Measurements from ENCODE around the gene RLN3.
"Not testable (repeated sequence)": the region's sequence is repeated elsewhere in the genome, so short reads cannot be mapped to it uniquely, and the experiment has no call there.

Gene RLN3

DNA sequence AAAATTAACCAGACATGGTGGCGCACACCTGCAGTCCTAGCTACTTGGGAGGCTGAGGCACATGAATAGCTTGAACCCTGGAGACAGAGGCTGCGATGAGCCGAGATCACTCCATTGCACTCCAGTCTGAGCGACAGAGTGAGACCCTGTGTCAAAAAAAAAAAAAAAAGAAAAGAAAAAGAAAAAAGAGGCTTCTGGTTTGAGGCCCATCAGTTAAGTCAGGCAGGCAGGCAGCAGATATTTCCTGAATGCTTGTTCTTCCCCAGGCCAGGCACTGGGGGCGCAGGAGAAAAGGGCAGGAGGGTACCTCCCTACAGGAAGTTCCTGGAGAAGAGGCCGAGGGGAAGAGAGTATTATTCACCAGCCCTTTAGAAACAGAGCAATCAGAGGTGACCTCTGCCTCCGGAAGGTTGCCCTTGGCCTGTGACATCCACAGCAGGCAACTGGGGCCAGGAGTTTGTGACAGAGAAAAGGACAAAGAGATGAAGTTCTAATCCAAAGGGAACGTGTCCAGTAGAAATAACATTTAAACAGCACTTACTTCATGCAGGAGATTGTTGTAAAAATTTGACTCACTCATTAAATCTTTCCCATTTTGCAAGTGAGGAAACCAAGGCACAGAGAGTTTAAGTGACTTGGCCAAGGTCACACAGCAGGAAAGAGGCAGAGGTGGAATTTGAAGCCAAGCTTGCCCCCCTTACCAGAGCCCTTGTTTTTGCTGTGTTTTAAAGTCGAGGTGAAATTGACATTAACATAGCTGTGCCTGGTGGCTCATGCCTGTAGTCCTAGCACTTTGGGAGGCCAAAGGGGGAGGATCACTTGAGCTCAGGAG, 4.3 kb upstream of the RLN3 start:
- no peak for DNase-seq

DNA sequence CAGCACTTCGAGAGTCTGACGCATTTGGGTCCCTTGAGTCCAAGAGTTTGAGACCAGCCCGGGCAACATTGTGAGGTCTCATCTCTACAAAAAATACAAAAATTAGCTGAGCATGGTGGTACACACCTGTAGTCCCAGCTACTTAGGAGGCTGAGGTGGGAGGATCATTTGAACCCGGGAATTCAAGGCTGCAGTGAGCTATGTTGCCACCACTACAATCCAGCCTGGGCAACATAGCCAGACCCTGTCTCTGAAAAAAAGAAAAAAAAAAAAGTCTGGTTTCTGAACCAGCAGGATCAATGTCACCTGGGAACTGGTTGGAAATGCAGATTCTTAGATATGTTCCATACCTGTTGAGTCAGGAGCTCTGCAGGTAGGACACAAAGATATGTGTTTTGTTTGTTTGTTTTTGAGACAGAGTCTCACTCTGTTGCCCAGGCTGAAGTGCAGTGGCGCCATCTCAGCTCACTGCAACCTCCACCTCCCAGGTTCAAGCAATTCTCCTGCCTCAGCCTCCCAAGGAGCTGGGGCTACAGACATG, 1.2 kb upstream of the RLN3 start:
- DNase-seq, result not testable (repeated sequence)

DNA sequence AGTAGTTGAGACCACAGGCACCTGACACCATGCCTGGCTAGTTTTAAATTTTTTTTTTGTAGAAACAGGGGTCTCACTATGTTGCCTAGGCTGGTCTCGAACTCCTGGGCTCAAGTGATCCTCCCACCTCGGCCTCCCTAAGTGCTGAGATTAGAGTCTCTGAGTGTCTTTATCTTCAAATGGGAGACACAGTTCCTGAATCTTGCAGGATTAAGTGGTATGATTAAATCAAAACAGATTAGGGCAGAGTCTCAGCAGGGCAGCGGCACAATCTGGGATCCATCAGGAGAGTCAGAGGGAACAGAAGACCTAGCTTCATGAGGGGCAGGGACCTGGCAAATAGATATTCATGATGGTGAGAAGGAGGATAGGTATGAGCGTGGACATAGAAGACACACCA, 953 bp downstream of the RLN3 start:
- no peak for DNase-seq

DNA sequence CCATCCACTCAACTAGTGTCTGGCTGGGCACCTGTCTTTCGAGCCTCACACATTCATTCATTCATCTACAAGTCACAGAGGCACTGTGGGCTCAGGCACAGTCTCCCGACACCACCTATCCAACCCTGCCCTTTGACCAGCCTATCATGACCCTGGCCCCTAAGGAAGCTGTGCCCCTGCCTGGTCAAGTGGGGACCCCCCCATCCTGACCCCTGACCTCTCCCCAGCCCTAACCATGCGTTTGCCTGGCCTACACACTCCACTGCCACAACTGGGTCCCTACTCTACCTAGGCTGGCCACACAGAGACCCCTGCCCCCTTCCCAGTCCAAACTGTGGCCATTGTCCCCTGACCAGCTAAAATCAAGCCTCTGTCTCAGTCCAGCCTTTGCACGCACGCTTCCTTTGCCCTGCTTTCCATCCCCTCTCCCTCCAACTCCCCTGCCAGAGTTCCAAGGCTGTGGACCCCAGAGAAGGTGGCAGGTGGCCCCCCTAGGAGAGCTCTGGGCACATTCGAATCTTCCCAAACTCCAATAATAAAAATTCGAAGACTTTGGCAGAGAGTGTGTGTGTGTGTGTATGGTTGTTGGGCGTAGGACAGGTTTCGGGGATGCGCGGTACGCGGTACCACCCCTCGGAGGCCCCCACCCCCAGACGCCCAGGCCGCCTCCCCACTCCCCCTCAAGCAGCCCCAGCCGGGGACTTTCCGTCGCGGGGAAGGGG, 3.2 kb downstream of the RLN3 start:
- no peak for DNase-seq

DNA sequence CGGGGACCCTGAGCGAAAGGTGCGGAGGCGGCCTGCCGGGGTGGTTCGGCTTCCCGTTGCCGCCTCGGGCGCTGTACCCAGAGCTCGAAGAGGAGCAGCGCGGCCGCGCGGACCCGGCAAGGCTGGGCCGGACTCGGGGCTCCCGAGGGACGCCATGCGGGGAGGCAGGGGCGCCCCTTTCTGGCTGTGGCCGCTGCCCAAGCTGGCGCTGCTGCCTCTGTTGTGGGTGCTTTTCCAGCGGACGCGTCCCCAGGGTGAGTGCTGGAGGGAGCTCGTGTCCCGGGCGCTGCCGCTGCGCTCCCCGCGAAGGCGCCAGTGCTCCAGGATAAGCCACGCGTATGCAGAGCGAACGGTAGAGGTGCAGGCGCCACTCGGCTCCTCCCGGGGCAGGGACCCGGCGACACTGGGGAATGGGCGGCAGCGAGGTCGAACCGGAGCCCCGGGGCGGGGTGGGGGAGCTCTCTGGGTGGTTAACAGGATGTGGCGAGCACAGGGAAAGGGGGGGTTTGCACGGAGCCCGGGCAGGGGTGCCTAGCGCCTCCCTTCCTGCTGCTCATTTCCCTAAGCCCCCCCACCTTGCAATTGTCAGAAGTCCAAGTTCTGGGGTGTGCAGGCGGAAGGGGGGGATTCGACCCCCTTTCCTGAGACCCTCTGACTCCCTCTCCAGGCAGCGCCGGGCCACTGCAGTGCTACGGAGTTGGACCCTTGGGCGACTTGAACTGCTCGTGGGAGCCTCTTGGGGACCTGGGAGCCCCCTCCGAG, 4.0 kb downstream of the RLN3 start, which contains the start of gene IL27RA:
IL27RA (plus strand) TSS at position 44 of the 762 bp plus-strand sequence; CDS start at position 155, 111 bp downstream.
- no peak for DNase-seq

DNA sequence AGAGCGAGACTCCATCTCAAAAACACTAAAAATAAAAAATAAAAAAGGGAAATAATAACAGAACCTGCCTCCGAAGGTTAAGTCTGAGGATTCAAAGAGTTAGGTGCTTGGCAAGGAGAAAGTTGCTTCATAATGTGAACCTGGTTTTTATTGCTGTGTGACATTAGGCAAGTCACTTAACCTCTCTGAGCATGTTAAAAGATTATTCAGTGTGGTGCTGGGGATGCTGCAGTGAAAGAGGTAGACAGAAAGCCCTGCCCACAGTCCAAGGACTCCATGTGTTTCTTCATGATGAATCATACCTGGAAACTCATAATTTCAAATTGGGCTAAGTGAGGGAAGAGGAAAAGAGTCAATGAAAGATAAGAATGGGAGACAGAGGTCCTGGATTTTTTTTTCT, 6.0 kb downstream of the RLN3 start:
- no peak for DNase-seq

DNA sequence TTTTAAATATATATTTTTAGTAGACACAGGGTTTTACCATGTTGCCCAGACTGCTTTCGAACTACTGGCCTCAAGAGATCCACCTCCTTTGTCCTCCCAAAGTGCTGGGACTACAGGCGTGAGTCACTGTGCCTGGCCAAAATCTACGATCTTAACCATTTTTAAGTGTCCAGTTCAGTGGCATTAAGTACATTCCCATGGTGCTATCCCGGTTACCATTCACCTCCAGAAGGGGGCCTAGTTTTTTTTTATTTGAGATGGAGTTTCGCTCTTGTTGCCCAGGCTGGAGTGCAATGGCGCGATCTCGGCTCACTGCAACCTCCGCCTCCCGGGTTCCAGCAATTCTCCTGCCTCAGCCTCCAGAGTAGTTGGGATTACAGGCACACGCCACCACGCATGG, 7.2 kb downstream of the RLN3 start:
- DNase-seq, result not testable (repeated sequence)

DNA sequence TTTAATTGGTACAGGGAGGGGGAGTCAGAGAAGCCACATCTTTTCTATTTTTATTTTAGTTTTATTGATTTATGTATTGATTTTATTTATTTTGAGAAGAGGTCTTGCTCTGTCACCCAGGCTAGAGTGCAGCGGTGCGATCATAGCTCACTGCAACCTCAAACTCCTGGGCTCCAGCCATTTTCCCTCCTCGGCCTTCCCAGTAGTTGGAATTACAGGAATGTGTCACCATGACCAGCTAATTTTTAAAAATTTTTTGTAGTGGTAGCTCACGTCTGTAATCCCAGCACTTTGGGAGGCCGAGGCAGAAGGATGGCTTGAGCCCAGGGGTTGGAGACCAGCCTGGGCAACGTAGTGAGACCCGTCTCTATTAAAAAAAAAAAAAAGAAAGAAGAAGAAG, 7.8 kb downstream of the RLN3 start:
- no peak for DNase-seq

DNA sequence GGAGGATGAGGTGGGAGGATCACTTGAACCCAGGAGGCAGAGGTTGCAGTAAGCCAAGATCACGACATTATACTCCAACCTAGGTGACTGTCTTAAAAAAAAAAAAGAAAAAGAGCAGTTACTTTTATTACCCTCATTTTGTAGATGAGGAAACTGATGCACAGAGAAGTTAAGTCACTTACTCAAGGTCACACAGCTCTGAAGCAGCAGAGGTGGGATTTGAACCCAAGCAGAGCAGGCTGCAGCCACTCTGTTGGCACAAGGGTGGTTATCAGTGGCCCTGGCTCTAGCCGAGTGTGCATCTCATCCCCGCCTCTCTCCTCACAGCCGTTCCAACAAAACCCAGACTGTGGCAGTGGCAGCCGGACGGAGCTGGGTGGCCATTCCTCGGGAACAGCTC, 11.2 kb downstream of the RLN3 start:
- no peak for DNase-seq

DNA sequence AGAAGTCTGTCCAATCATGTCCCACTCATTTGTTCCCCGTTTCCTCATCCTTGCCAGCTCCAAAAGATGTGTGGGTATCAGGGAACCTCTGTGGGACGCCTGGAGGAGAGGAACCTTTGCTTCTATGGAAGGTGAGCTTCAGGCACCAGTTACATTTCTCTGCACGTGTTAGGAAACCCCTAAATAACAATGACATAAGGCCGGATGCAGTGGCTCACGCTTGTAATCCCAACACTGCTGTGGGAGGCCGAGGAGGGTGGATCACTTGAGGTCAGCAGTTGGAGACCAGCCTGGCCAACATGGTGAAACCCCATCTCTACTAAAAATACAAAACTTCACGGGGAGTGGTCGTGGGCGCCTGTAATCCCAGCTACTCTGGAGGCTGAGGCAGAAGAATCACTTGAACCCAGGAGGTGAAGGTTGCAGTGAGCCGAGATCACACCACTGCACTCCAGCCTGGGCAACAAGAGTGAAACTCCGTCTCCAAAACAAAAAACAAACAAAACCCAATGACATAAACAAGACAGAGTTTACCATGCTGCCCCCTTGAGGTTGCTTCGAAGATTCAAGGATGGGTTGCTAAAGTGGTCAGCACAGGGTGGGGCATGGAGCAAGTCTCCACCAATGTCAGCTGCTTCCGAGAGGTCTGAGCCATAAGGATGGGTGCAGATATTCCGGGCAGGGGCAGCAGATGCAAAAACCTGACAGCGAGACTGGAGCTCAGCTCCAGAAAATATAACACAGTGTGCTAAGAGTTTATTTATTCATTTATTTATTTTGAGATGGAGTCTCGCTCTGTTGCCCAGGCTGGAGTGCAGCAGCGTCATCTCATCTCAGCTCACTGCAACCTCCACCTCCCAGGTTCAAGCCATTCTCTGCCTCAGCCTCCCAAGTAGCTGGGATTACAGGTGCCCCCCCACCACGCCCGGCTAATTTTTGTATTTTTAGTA, 15.0 kb downstream of the RLN3 start:
- DNase-seq, result not testable (repeated sequence)

DNA sequence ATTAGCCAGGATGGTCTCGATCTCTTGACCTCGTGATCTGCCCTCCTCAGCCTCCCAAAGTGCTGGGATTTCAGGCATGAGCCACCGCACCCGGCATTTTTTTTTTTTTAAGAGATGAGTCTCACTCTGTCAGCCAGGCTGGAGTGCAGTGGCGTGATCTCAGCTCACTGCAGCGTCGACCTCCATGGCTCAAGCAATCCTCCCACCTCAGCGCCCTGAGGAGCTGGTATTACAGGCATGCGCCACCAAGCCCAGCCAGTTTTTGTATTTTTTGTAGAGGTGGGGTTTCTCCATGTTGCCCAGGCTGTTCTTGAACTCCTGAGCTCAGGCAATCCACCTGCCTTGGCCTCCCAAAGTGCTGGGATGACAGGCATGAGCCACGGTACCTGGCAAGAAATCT, 19.9 kb downstream of the RLN3 start:
- not testable (repeated sequence) for DNase-seq

DNA sequence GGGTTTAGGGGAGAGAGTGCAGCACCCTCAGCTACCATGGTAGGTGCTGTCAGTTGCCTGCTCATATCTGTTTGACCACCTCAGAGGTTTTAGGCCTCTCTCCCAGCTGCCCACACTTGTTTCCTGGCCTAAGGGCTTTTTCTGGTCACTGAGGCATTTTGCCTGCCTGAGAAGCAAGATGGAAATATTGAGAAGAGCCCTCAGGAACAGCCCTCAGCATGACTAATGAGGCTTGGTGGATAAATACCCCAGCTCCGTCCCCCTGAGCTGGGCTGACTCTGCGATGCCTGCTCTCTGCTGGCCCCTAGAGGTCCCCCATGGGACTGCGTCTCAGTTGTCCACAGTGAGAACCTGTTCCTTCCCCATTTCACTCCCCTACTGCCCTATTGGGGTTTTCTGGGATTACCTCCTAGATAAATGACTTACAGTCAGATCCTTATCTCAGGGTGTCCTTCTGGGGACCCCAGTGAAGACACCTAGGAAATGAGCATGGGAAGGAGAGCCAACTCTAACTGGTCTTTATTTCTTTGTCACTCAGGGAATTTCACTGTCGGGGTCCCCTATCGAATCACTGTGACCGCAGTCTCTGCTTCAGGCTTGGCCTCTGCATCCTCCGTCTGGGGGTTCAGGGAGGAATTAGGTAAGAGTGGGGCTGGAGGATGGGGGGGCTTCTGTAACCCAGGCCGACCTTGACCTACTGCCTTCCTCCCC, 20.6 kb downstream of the RLN3 start:
- no peak for DNase-seq

DNA sequence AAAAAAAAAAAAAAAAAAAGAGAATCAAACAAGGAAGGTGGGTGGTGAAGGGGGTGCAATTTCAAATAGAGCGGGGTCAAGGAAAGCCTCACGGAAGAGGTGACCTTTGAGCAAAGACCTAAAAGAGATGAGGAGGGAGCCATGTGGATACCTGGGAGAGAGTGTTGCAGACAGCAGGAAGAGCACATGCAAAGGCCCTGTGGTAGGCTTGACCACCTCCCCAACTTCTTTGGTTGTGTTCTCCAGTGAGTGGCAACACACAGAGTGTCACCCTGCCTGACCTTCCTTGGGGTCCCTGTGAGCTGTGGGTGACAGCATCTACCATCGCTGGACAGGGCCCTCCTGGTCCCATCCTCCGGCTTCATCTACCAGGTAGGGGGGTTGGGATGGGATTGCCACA, 22.6 kb downstream of the RLN3 start:
- no peak for DNase-seq

DNA sequence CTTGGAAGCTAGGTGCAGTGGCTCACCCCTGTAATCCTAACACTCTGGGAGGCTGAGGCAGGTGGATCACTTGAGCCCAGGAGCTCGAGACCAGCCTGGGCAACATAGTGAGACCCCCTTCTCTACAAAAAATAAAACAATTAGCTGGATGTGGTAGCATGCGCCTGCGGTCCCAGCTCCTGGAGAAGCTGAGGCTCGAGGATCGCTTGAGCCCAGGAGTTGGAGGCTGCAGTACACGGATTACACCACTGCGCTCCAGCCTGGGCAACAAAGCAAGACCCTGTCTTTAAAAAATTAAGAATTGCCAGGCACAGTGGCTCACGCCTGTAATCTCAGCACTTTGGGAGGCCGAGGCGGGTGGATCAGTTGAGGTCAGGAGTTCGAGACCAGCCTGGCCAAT, 23.0 kb downstream of the RLN3 start:
- DNase-seq, result not testable (repeated sequence)

DNA sequence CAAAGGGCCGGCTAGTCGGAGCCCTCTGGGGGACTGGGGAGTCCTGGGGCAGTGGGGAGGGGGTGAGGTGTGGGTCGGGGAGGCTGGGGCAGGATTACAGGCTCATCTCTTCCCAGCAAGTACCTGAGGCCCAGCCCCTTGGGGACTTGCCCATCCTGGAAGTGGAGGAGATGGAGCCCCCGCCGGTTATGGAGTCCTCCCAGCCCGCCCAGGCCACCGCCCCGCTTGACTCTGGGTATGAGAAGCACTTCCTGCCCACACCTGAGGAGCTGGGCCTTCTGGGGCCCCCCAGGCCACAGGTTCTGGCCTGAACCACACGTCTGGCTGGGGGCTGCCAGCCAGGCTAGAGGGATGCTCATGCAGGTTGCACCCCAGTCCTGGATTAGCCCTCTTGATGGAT, 24.0 kb downstream of the RLN3 start:
- no peak for DNase-seq

DNA sequence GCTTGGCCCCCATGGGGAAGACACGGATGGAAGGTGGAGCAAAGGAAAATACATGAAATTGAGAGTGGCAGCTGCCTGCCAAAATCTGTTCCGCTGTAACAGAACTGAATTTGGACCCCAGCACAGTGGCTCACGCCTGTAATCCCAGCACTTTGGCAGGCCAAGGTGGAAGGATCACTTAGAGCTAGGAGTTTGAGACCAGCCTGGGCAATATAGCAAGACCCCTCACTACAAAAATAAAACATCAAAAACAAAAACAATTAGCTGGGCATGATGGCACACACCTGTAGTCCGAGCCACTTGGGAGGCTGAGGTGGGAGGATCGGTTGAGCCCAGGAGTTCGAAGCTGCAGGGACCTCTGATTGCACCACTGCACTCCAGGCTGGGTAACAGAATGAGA, 24.5 kb downstream of the RLN3 start:
- no peak for DNase-seq

DNA sequence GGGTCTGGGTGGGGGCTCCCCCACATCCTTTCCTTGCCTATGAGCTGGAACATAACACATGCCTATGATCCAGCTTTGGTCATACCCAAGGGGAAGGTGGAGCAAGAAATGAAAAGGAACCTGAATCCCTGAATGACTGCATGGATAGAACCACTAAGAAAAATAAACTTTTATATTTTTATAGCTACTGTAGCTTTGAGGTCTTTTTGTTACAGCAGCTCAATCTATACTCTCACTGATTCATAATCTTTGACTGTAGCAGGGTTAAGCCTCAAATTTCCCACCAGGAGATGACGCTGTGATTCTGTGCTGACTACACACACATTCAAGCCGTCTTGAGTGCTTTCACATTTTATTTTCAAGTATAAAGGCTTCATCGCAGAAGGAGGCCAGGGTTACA, 25.1 kb downstream of the RLN3 start:
- no peak for DNase-seq

DNA sequence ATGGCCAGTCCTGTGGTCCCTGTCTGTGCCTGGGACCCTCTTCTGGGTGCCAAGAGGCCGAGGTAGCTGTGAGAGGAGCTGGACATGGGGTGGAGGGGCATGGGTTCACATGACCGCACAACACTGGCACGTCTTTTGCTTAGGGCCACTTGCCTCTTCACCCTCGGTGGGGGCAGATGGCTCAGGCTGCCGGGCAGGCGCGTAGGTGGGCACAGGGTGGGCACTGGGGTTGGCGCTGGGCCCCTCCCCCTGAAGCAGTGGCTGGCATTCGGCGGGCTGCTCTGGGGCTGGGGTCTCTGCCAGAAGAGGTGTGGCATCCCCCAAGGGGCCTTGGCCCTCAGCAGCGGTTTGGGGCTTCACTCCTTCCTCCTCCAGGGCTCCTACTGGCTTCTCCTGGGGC, 25.6 kb downstream of the RLN3 start:
- DNase-seq, result no peak

DNA sequence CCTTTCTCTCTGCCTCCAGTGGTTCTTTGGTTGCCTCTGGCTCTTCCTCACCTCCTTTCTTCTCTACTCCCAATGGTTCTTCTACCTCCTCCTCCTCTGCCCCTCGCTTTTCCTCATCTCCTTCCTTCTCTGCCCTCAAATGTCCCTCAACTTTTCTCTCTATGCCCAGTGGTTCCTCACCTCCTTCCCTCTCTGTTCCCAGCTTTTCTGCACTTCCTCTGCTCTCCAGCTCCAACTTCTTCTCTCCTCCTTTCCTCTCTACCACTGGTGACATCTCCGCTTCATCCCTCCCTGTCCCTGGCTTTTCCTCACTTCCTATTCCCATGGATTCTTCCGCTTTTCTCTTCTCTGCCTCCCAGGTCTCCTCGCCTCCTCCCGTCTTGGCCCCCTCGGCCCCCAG, 26.2 kb downstream of the RLN3 start:
- no peak for DNase-seq

DNA sequence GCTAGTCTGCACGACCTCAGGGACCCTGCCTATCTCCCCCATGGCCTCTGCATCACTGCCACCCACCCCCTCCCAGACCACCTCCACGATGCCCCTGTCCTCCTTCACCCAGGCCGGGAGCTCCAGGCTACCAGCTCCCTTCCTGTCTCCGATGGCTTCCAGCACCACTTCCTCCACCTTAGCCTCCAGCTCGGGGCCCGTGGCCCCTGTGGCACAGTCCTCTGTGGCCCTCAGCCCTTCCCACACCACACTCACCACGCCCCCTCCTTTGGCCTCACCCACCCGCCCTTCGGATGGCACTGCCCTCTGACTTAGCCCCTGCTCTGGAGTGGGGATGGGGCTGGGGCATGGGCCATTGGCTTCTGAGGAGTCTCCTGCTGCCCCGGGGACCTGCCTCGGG, 26.8 kb downstream of the RLN3 start:
- DNase-seq, result no peak

DNA sequence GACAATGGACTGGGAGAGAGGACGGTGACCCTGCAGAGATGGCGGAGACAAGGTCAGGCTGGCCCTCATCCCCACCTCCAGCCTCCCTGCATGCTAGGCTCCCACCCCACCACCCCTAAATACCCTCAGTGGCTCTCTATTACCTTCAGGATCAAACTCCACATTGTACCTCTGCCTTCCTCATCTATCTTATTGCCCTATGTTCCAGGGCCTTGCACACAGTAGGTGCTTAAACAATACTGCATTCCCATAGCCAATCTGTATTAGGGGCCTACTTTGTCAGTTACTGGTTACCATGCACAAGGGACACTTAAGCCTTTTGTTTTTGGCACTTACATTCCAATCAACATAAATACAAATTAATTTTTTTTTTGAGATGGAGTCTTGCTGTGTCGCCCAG, 27.4 kb downstream of the RLN3 start:
- no peak for DNase-seq
